ENCODE measurements around the gene KRTAP9-1. TPM values are rescaled to one million over a fixed set of nuclear protein-coding genes. Genes with fewer than 3 reads are reported as not detected.

KRTAP9-1 gene
- total and polyA plus RNA-seq, 9 of the 15 experiments (the other 6 are each of a cell fraction or from before 2014, with no cell fraction given) = not detected

GRCh38 chr17:41223821-41224220 lies 34.1 kb downstream of the KRTAP9-1 start:
- intact Hi-C loops (cut with micrococcal nuclease) = no loop called here
- Histone ChIP-seq H4K20me1 (replicated peaks; ENCODE audit: control insufficient read depth, insufficient read depth, low read length) (no peaks in the 10 kb centered on the region), H3K9me1 (ENCODE audit: control insufficient read depth, insufficient read depth, low read length) (no peaks in the 10 kb centered on the region), H3K4me2 (ENCODE audit: insufficient read depth, low read length) (no peak overlapping the region), H3K9ac (ENCODE audit: insufficient read depth in 1 of 2, low read depth in 2 of 2, low read length in 2 of 2) (no peak overlapping the region), H3K4me3 (no peak overlapping the region), H3K9me3 (replicated peaks; ENCODE audit: control insufficient read depth, insufficient read depth, low read depth, low read length) (no peaks in the 10 kb centered on the region), H3K79me2 (ENCODE audit: control insufficient read depth, insufficient read depth, low read length) (no peaks in the 10 kb centered on the region), H3K27me3 (ENCODE audit: control insufficient read depth in 2 of 2, insufficient read depth in 2 of 2, low read length in 2 of 2) (no peaks in the 10 kb centered on the region; a peak in 1 of 5 replicates), H3K36me3 (ENCODE audit: control insufficient read depth, insufficient read depth, low read length) (no peaks in the 10 kb centered on the region), H3K4me1 (replicated peaks in 1 of 2; ENCODE audit: control insufficient read depth in 2 of 2, insufficient read depth in 2 of 2, low read length in 2 of 2) (no peaks in the 10 kb centered on the region), H2AFZ (ENCODE audit: low read depth, low read length) (no peak overlapping the region), H3K27ac (ENCODE audit: extremely low read depth, low read depth, low read length) (no peak overlapping the region)
- DNase-seq (ENCODE audit: extremely low read depth in 1 of 4, low spot score in 3 of 4) (no peak), FAIRE-seq (no peak), ATAC-seq (no peak)
- WGBS (ENCODE audit: insufficient coverage, low coverage, missing lambda C conversion rate) = 0% methylated on average over 2 of the region's 2 CpGs
- POLR2A ChIA-PET = no interaction called here
- in situ Hi-C loops (cut with MboI) = no loop called here
- CTCF ChIA-PET (ENCODE audit: low intra/inter-chr PET ratio) = no interaction called here
- no peak for TF ChIP-seq DDX20 (tag; IDR thresholded peaks at IDR 0.05; ENCODE audit: low read depth)
- TF ChIP-seq ZNF316 (IDR thresholded peaks at IDR 0.05) = peak; percentile 14; the same call in 1 of the 2 replicates
- BruUV-seq (replicated peaks) = no TSS peak

GRCh38 chr17:41226051-41226450 lies 36.4 kb downstream of the KRTAP9-1 start:
- in situ Hi-C loops (cut with MboI) (no loop called here), intact Hi-C loops (cut with micrococcal nuclease) (no loop called here)
- no peaks in the 10 kb centered on the region for H3K79me2 ChIP-seq (ENCODE audit: control insufficient read depth, insufficient read depth, low read length)
- no peak overlapping the region for H3K4me2 ChIP-seq (ENCODE audit: insufficient read depth, low read length)
- no peaks in the 10 kb centered on the region for H3K9me1 ChIP-seq (ENCODE audit: control insufficient read depth, insufficient read depth, low read length)
- H3K4me3 ChIP-seq = no peak overlapping the region
- CTCF ChIA-PET (ENCODE audit: low intra/inter-chr PET ratio) = no interaction called here
- H3K36me3 ChIP-seq (ENCODE audit: control insufficient read depth, insufficient read depth, low read length) = no peaks in the 10 kb centered on the region
- H4K20me1 ChIP-seq (replicated peaks; ENCODE audit: control insufficient read depth, insufficient read depth, low read length) = no peaks in the 10 kb centered on the region
- H3K9ac ChIP-seq (ENCODE audit: insufficient read depth in 1 of 2, low read depth in 2 of 2, low read length in 2 of 2) = no peak overlapping the region
- no peak for FAIRE-seq
- 1% methylated on average over 6 of the region's 6 CpGs for WGBS (ENCODE audit: insufficient coverage, low coverage, missing lambda C conversion rate)
- POLR2A ChIA-PET = interaction anchor here (0.7 kb wide), 1 partner anchor 225 kb away, joined by 3 read pairs; no protein-coding TSS in a partner anchor
- H3K27ac ChIP-seq (ENCODE audit: extremely low read depth, low read depth, low read length) = no peak overlapping the region
- DNase-seq (ENCODE audit: extremely low read depth in 1 of 4, low spot score in 3 of 4) = no peak
- H2AFZ ChIP-seq (ENCODE audit: low read depth, low read length) = no peak overlapping the region
- no peaks in the 10 kb centered on the region; a peak in 1 of 5 replicates for H3K27me3 ChIP-seq (ENCODE audit: control insufficient read depth in 2 of 2, insufficient read depth in 2 of 2, low read length in 2 of 2)
- H3K9me3 ChIP-seq (replicated peaks; ENCODE audit: control insufficient read depth, insufficient read depth, low read depth, low read length) = no peaks in the 10 kb centered on the region
- no peak for ATAC-seq
- BruUV-seq (replicated peaks) = no TSS peak
- H3K4me1 ChIP-seq (replicated peaks in 1 of 2; ENCODE audit: control insufficient read depth in 2 of 2, insufficient read depth in 2 of 2, low read length in 2 of 2) = no peaks in the 10 kb centered on the region
- TF ChIP-seq COPS2 (conservative IDR thresholded peaks at IDR 0.05) = no peak
- no peak for TF ChIP-seq ZNF232 (CRISPR knock-in tag; IDR thresholded peaks at IDR 0.05)
- no peak for TF ChIP-seq E2F6 (IDR thresholded peaks at IDR 0.05; ENCODE audit: borderline replicate concordance in 1 of 2, extremely low read depth in 1 of 2, insufficient read depth in 1 of 2, insufficient read length in 1 of 2, low read depth in 1 of 2, low read length in 1 of 2, poor library complexity in 1 of 2, severe bottlenecking in 1 of 2)
- no peak for TF ChIP-seq MLX (CRISPR knock-in tag; conservative IDR thresholded peaks at IDR 0.05)
- TF ChIP-seq HMGXB4 (CRISPR knock-in tag; IDR thresholded peaks at IDR 0.05) = no peak
